Mesothelial cell of epicardium (in vitro differentiated cells): Measurements from ENCODE around the gene CNTNAP5. TPM values are rescaled to one million over a fixed set of nuclear protein-coding genes. Genes with fewer than 3 reads are reported as not detected.

Experiments
- DNase-seq, 2 experiments: peaks; one replicate each; pipeline ENCODE4 v3.0.0; 2021; ENCODE audit warnings: low spot score in 2 of 2; ENCODE audit not compliant: unreplicated experiment in 2 of 2
- H3K27ac Mint-ChIP-seq: 2 replicates; pipeline ENCODE4 v1.8.0; 2021; ENCODE audit warnings: mixed read lengths
- H3K27me3 Mint-ChIP-seq: 2 replicates; pipeline ENCODE4 v1.8.0; 2021; ENCODE audit warnings: low read depth, mixed read lengths
- H3K36me3 Mint-ChIP-seq: 2 replicates; pipeline ENCODE4 v1.8.0; 2021; ENCODE audit warnings: mixed read lengths
- H3K4me1 Mint-ChIP-seq: 2 replicates; pipeline ENCODE4 v1.8.0; 2021; ENCODE audit warnings: mixed read lengths
- H3K4me3 Mint-ChIP-seq: 2 replicates; pipeline ENCODE4 v1.8.0; 2021; ENCODE audit warnings: mild to moderate bottlenecking, moderate library complexity, mixed read lengths
- H3K9me3 Mint-ChIP-seq: 2 replicates; pipeline ENCODE4 v1.8.0; 2021; ENCODE audit warnings: mixed read lengths
- CTCF ChIP-seq: fragments of 200-600 bp; sonication (generic); IDR thresholded peaks from one replicate; pipeline ENCODE4 v1.5.0; 2021; ENCODE audit warnings: antibody characterized with exemption; ENCODE audit not compliant: unreplicated experiment
- total RNA-seq: library from RNA; stranded (reverse); gene quantifications from 3 replicates; pipeline ENCODE4 v1.2.1, GENCODE V29; 2021

Gene CNTNAP5
- total RNA-seq, 1 donor from 2014 or later = 0.22 TPM

- DNase-seq = no peak
- H3K4me3 Mint-ChIP-seq = no peak overlapping the region
- peaks cover 4% of the 10 kb centered on the region for H3K4me1 Mint-ChIP-seq
- H3K27ac Mint-ChIP-seq = no peak overlapping the region
- TF ChIP-seq CTCF = no peak
- H3K36me3 Mint-ChIP-seq = no peaks in the 10 kb centered on the region
- no peaks in the 10 kb centered on the region for H3K9me3 Mint-ChIP-seq
- peaks cover 14% of the 10 kb centered on the region for H3K27me3 Mint-ChIP-seq
Measured at GRCh38 chr2:124034265-124034664, 9.2 kb downstream of the CNTNAP5 start.

GRCh38 chr2:124035001-124035400 lies 9.9 kb downstream of the CNTNAP5 start:
- Mint-ChIP-seq H3K27me3 (peaks cover 7% of the 10 kb centered on the region), H3K36me3 (no peaks in the 10 kb centered on the region)

GRCh38 chr2:124039032-124039431 lies 13.9 kb downstream of the CNTNAP5 start:
- no peak for DNase-seq
- no peak for TF ChIP-seq CTCF
- H3K27ac Mint-ChIP-seq = no peak overlapping the region
- peaks cover 4% of the 10 kb centered on the region for H3K4me1 Mint-ChIP-seq
- peaks cover 3% of the 10 kb centered on the region for H3K9me3 Mint-ChIP-seq
- no peaks in the 10 kb centered on the region for H3K36me3 Mint-ChIP-seq
- no peak overlapping the region for H3K4me3 Mint-ChIP-seq
- H3K27me3 Mint-ChIP-seq = no peaks in the 10 kb centered on the region

More at GRCh38 chr2:124035001-124035400, 9.9 kb downstream of the CNTNAP5 start:
- no peak for DNase-seq
- Mint-ChIP-seq H3K4me3 (no peak overlapping the region), H3K4me1 (peaks cover 4% of the 10 kb centered on the region), H3K27ac (no peak overlapping the region), H3K9me3 (no peaks in the 10 kb centered on the region)
- TF ChIP-seq CTCF = no peak

DNA sequence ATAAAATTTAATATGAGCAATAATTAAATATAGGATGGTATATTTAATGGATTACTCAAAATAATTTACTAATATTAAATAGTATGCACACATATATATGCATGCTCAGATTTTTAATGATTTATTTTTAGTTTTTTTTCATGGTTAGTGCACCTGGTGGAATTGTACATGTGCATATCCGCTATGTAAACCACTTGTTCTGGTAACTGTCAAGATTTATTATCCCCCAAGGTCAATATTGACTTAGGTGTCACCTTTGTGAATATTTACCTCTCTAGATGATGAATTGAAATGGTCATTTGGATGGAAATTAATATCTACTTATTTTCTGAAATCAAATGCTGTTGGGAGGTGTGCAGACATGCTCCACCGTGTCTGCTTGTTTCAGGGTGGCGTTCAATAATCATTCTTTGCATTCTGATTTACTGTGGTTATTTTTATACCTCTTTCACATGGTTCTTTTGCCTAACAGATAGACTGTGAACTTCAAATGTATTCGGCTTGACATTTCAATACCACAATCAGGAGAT lies 14.7 kb downstream of the CNTNAP5 start:
- no peaks in the 10 kb centered on the region for H3K27me3 Mint-ChIP-seq
- H3K4me1 Mint-ChIP-seq = peaks cover 4% of the 10 kb centered on the region
- H3K9me3 Mint-ChIP-seq = peaks cover 3% of the 10 kb centered on the region
- no peak overlapping the region for H3K4me3 Mint-ChIP-seq
- no peak for DNase-seq
- TF ChIP-seq CTCF = no peak
- H3K36me3 Mint-ChIP-seq = no peaks in the 10 kb centered on the region
- no peak overlapping the region for H3K27ac Mint-ChIP-seq

- H3K4me3 Mint-ChIP-seq = no peak overlapping the region
- DNase-seq = no peak
- peaks cover 3% of the 10 kb centered on the region for H3K9me3 Mint-ChIP-seq
- H3K36me3 Mint-ChIP-seq = no peaks in the 10 kb centered on the region
- no peak for TF ChIP-seq CTCF
- H3K4me1 Mint-ChIP-seq = no peaks in the 10 kb centered on the region
- H3K27ac Mint-ChIP-seq = no peak overlapping the region
- H3K27me3 Mint-ChIP-seq = no peaks in the 10 kb centered on the region
Measured at GRCh38 chr2:124045894-124046293, 20.8 kb downstream of the CNTNAP5 start.

DNA sequence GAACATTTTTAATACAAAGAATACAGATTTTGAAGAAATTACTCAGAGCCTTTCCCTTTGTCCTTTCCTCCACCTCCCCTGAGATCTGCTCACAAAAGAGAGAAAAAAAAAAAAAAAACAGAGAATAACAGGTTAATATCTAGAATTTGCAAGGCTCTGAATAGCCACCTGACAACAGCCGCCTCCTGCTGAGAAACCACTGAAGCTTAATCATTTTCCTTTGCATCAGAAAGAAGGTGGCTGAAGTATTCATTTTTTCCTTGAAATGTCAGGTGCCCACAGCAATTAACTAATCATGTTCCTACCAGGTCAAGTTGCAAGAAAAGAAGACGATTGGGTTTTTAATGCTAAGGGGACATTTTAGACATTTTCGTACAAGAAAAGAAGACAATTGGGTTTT lies 21.2 kb downstream of the CNTNAP5 start:
- Mint-ChIP-seq H3K9me3 (peaks cover 3% of the 10 kb centered on the region), H3K27me3 (no peaks in the 10 kb centered on the region), H3K4me3 (no peak overlapping the region), H3K4me1 (no peaks in the 10 kb centered on the region), H3K27ac (no peak overlapping the region), H3K36me3 (no peaks in the 10 kb centered on the region)
- no peak for TF ChIP-seq CTCF
- DNase-seq = no peak
